Stimulated activated CD4-positive, alpha-beta T cell treated with anti-CD3 and anti-CD28 coated beads, Interleukin-15, amount 100 ng/mL, for 48 hours (primary cell): ENCODE measurements around the gene MRS2.
"Not testable (repeated sequence)": the region's sequence is repeated elsewhere in the genome, so short reads cannot be mapped to it uniquely, and the experiment has no call there.

Experiments used
- DNase-seq, 2 donors: peaks; one replicate each; pipeline ENCODE4 v3.0.0-alpha.2; 2020; ENCODE audit warnings: low read depth in 2 of 2

The MRS2 gene, protein sequence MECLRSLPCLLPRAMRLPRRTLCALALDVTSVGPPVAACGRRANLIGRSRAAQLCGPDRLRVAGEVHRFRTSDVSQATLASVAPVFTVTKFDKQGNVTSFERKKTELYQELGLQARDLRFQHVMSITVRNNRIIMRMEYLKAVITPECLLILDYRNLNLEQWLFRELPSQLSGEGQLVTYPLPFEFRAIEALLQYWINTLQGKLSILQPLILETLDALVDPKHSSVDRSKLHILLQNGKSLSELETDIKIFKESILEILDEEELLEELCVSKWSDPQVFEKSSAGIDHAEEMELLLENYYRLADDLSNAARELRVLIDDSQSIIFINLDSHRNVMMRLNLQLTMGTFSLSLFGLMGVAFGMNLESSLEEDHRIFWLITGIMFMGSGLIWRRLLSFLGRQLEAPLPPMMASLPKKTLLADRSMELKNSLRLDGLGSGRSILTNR

DNA sequence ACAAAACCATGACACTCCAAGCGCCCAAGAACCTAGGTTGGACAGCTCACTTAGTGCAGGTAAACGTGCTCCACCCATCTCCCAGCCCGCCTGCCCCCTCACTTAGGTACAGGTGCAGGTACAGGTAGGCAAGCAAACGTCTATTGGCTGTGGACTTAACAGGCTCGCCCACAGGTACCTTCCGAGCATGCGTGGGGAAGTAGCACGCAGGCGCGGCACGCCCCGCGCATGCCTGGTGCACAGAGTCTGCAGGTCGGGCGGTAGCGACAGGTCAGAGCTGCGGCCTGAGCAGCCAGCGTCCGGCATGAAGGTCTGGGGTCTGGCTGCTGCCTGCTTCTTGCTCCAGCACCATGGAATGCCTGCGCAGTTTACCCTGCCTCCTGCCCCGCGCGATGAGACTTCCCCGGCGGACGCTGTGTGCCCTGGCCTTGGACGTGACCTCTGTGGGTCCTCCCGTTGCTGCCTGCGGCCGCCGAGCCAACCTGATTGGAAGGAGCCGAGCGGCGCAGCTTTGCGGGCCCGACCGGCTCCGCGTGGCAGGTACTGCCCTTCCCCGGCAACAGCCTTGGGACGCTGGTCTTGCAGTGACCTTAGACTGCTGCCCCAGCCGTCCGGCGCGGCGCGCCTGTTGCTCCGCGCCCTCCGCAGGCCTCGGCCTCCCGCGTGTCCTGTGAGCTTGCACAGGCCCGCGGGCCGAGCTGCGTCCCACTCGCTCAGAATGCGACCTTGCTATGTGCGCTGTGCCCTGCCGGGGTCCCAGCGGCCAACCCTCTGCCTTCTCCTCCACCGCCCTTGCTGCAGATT is at the start of gene MRS2:
Gene MRS2, plus strand, starts transcription at position 240 of the 804 bp plus-strand sequence. Its CDS starts 111 bp downstream, at position 351.
- peak; percentile 41 to 62 for DNase-seq

DNA sequence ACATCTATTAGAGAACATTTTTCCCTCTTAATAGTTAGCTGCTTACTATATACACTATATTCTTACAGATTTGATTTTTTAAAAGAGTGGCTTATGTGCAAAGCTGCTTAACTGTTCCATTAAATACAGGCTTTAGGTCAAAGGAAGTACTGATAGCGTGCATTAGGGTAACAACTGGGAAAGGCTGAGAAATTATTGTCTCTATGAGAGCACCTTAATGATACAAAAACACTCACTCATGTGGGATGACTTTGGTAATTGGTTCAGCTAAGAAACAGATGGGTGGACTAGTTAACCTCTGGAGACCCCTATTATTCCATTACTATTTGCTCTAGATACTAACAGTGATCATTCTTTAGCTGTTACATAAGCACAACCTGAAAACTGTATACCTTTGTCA is 48.9 kb upstream of the MRS2 start:
- DNase-seq: no peak

DNA sequence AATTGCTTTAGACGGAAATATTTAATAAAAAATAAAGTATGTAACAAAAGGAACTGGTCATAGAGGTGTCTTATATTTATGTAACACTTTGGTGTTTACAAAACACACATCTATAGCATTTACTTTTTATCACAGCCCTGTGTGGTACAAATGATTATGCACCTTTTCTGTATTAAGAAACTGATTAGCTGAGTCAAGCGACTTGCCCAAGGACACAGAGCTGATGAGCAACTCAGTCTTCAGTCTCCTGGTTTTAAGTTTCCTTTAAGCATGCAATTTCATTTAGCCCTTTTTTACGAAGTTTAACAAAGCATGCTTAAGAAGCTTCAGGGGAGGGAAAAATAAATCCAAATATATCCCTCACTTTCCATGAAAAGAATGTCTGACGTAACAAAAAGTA is 47.3 kb upstream of the MRS2 start:
- no peak for DNase-seq

DNA sequence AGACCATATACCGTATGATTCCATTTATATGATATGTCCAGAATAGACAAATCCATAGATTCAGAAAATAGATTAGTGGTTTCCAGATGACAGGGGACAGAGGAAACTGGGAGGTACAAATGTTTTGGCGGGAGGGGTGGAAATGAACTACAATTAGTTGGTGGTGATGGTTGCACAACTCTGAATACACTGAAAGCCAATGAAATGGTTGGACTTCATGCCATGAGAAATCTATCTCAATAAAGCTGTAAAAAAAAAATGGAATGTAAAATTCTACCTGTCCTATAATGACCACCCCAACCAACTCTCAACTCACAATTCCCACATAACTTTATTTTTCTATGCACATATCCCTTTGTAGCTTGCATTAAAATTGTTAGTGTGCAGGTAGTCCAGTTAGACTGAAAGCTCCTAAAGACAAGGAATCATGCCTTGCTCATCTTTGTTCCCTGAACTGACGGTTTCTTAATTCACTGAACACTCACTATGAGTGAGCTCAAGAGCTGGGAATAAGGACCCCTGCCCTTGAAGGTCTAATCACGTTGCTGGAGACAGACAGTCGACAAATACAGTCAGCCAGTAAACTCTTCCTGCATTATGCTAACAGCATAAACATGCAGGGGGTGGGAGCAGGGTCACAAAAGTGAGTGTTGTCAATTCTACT is 46.3 kb upstream of the MRS2 start:
- no peak for DNase-seq

DNA sequence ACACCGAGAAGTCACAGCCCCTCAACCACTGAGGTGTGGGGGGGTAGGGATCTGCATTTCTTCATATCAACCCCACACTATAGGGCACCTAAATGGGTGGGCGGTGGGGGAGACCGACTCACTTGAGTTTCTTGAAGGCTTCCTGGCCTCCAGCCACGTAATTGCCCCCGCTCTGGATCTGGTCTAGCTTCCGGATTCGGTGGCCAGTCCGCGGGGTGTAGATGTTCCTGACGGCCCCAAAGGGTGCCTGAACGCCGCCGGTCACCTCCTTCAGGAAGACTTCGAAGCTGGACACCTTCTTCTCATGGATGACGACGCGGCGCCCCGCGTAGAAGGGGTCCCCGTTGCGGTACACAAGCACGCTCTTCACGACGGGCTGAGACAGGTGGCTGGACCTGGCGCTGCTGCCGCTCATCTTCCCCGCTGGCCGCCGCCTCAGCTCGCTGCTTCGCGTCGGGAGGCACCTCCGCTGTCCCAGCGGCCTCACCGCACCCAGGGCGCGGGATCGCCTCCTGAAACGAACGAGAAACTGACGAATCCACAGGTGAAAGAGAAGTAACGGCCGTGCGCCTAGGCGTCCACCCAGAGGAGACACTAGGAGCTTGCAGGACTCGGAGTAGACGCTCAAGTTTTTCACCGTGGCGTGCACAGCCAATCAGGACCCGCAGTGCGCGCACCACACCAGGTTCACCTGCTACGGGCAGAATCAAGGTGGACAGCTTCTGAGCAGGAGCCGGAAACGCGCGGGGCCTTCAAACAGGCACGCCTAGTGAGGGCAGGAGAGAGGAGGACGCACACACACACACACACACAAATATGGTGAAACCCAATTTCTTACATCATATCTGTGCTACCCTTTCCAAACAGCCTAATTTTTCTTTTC is 45.2 kb upstream of the MRS2 start, which contains the start of gene DCDC2:
Gene DCDC2, minus strand, starts transcription at position 724 of the 883 bp plus-strand sequence. Its CDS starts 309 bp downstream, at position 415.
- DNase-seq: peak in 1 of 2 donors; percentile 2

DNA sequence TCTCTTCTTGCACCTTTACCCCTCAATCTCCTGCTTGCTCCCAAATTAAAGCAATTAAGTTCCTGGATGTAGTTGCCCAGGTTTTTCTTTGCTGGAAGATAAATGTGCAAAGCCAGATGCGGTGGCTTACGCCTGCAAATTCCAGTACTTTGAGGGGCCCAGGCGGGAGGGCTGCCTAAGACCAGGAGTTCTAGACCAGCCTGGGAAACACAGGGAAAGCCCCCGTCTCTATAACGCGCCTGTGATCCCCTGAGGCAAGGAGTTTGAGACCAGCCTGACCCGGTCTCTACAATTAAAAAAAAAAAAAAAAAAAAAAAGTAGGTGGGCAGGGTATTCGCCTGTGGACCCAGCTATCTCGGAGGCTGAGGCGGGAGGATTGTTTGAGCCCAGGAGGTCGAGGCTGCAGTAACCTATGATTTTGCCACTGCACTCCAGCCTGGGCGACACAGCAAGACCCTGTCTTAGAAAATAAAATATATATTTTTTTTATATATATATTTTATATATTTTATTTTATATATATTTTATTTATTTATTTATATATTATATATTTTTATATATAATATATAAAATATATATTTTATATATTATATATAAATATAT is 44.4 kb upstream of the MRS2 start:
- DNase-seq: no peak

DNA sequence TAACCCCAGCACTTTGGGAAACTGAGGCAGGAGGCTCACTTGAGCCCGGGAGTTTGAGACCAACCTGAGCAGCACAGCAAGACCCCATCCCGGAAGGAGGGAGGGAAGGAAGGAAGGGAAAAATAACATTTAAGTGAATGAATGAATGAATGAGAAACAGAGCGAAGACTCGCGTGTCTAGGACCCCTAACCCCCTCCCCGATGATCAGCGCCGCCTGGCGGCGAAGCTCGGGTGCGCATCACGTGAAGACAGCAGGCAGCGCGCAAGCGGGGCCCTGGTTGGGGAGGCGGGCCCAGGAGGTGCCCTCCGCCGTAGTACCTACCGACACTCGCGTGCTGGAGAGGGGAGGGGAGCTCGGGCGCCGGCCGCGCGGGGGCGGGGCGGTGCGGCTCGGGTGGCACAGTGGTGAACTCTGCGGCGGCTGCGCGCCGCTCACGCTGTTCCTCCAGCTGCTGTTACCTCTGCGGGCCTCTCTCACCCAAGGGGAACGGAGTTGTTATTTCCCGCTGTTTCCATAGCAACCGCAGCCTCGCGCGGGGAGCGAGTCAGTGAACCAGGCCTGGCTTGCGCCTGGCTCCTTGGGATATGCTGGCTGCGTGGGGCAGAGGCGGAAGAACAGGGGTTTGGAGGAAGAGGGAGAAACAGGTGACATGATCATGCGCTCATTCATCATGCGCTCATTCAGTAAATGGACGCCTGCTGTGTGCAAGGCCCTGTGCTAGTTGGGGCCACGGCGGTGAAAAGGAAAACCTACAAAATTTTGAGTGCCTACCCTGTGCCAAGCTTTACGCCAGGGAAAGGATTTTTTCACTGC is 42.9 kb upstream of the MRS2 start:
- DNase-seq: peak; percentile 82 to 87

DNA sequence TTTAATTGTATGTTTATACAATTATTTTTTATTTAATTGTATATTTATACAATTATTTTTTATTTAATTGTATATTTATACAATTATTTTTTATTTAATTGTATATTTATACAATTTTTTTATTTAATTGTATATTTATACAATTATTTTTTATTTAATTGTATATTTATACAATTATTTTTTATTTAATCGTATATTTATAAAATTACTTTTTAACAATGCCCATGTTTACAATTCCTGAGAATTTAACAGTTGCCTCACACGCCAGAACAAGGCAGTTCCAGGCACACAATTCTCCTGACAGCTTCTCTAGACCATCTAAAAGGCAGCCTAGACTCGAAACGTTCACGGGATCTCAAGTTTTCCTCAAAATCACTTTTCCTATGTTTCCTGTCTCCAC is 40.4 kb upstream of the MRS2 start:
- not testable (repeated sequence) for DNase-seq

DNA sequence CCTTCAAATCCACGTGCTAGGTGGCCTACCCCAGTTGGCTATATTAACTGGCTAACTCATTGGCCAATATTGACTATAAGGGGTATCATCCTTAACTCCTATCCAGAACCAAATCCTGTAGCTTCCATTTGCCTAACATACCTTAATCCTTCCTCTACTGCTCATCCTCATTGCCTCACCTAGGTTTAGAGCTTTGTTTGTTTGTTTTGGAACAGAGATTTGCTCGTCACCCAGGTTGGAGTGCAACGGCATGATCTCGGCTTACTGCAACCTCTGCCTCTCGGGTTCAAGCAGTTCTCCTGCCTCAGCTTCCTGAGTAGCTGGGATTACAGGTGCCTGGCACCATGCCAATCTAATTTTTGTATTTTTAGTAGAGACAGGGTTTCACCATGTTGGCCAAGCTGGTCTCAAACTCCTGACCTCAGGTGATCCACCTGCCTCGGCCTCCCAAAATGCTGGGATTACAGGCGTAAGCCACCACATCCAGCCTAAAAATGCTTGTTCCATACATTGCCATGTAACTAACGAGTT is 37.6 kb upstream of the MRS2 start:
- DNase-seq: not testable (repeated sequence)

DNA sequence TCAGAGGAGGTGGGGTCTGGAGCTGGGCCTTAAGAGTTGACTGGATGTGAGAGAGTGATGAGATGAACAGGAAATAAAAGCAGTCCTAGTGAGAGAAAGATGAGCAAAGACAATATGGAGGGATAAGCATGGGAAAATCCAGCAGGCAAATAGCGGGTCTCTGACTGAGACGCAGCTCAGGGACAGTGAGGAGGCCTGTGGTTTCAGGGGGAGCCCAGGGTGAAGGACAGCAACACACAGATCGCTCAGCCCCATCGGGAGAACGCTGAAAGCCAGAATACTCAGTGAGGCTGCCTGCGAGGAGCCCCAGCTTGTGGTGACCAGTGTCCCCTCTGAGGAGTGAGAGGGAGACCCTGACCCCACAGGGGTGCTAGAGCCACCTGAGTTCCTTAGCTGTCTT is 28.1 kb upstream of the MRS2 start:
- DNase-seq: no peak

DNA sequence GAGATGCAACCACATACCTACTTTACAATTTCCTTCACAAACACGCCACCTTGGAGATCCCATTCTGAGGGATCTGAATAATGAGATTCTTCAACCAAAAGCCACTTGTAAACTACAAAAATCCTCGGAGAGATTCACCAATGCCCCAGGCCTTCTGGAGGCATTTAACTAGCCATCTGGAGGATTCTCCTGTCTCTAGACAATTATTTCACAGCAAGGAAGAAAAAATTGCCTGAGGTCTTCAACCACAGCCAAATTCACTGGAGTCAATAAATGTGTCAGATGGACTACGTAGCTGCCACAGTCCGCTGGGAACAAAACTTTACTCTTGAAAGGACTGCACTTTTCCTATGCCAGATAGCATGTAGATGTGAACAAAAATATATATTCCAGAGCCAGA is 25.9 kb upstream of the MRS2 start:
- no peak for DNase-seq

DNA sequence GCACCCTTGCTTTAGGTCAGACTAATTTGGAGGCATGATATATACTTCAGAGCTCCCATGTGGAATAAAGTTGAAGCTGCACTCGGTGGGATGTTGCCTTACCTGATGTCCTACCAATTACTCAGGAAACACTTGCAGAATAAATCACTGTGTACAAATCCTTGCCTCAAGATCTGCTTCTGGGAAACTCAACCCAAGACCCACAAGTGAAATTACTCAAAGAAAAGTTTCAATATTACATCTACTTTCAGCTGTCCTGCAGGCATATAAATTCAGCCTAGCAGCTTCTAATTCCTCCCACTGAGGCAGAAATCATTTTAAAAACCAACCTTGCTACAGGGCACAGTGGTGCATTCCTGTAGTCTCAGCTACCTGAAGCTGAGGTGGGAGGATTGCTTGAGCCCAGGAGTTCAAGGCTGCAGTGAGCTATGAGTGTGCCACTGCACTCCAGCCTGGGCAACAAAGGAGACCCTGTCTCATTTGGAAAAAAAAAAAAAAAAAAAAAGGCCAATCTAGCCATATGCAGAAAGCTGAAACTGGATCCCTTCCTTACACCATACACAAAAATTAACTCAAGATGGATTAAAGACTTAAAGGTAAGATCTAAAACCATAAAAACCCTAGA is 24.2 kb upstream of the MRS2 start:
- no peak for DNase-seq

DNA sequence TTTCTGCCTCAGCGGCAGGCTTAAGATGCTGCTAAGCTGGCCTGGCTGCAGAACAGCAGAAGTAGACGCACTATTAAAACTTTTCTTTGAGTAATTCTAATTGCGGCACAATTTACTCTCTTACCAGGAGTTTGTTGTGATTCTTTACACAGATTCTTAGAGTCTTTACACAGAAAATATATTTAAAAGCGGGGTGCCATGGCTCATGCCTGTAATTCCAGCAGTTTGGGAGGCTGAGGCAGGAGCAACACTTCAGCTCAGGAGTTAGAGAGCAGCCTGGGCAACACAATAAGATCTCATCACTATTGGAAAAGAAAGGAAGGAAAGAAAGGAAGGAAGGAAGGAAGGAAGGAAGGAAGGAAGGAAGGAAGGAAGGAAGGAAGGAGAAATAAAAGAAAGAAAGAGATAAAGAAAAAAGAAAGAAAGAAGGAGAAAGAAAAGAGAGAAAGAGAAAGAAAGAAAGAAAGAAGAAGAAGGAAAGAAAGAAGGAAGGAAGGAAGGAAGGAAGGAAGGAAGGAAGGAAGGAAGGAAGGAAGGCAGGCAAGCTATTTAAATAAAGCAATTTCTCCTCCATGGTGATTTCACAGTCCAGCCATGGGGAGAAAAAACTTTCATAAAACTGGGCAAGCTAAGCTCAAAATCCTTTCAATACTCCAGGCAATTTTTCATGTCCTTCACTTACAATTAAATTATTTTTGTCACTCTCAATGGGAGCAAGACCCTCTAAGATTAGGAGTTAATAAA is 21.1 kb upstream of the MRS2 start:
- DNase-seq: no peak

DNA sequence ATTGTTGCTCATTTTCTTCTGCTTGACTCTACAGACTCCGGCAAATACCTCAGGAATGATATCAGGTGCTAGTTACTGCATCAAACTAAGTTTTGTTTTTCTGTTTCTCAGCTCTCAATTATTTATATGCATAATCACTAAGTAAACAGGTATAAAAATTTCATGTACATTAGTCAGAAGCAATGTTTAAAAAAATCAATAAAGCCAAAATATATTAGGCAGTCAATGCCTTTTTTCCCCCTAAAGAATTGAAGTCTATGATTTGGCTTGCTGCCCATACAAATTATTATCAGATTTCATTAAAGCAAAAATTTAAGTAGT is 20.6 kb upstream of the MRS2 start:
- no peak for DNase-seq

DNA sequence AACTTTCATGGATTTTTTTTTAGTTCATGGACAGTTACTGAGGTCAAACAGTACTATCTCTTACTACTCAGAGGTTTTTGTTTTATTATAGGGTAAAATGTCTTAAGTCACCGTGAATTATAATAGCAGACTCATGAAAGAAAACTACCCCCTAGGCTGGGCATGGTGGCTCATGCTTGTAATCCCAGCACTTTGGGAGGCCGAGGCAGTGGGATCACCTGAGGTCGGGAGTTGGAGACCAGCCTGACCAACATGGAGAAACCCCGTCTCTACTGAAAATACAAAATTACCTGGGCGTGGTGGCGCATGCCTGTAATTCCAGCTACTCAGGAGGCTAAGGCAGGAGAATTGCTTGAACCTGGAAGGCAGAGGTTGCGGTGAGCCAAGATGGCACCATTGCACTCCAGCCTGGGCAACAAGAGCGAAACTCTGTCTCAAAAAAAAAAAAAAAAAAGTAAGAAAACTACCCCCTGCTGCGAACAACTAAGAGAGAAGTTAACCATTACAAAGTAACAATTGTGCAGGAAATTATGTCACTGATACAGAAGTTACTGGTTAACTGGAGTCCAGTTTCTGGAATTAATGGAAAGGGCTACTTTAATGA is 19.7 kb upstream of the MRS2 start:
- not testable (repeated sequence) for DNase-seq

DNA sequence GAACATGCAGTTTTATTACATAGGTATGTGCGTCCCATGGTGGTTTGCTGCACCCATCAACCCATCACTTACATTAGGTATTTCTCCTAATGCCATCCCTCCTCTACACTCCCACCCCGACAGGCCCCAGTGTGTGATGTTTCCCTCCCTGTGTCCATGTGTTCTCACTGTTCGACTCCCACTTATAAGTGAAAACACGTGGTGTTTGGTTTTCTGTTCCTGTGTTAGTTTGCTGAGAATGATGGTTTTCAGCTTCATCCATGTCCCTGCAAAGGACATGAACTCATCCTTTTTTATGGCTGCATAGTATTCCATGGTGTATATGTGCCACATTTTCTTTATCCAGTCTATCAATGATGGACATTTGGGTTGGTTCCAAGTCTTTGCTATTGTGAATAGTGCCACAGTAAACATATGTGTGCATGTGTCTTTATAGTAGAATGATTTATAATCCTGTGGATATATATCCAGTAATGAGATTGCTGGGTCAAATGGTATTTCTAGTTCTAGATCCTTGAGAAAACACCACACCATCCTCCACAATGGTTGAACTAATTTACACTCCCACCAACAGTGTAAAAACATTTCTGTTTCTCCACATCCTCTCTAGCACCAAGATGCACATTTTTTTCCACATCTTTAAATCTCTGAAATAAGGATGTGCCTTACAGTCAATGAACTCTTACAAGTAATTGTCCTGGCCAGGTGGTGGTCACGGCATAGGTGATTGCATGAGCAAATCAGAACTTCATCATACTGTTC is 18.2 kb upstream of the MRS2 start:
- not testable (repeated sequence) for DNase-seq

DNA sequence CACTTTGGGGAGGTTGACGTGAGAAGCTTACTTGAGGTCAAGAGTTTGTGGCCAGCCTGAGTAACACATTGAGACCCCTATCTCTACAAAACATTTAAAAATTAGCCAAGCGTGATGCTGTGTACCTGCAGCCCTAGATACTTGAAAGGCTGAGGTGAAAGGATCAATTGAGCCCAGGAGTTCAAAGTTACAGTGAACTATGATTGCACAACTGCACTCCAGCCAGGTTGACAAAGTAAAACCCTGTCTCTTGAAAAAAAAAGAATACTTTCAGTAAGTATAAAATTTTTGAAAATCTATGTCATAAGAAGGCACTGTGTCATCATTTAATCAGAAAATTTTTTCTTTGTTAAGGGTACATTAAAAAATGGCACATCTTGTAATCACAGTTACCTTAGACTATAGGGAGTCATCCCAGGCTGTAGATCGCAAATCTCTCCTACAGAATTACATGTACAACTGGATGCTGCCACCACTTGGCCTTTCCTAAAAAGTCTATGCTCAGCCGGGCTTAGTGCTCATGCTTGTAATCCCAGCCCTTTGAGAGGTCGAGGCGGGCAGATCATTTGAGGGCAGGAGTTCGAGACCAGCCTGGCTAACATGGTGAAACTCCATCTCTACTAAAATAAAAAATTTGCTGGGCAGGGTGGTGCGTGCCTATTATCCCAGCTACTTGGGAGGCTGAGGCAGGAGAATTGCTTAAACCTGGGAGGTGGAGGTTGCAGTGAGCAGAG is 17.0 kb upstream of the MRS2 start:
- no peak for DNase-seq
